Naive thymus-derived CD4-positive, alpha-beta T cell (primary cell): Measurements from ENCODE around the gene MRPL18. TPM values are rescaled to one million over a fixed set of nuclear protein-coding genes. Genes with fewer than 3 reads are reported as not detected.

Experiments used
- ATAC-seq: fragments of 150-1000 bp; cut with Tn5 transposase; 2 replicates; pipeline ENCODE4 v1.10.0; 2021; ENCODE audit warnings: mild to moderate bottlenecking, moderate library complexity
- CTCF ChIA-PET: fragments of 350-600 bp; sonication (Branson Sonifier 250); formaldehyde crosslinking; loops from one replicate; lab custom pipeline; 2021; ENCODE audit warnings: antibody characterized with exemption; lab: Charles Lee
- POLR2A ChIA-PET: fragments of 350-600 bp; sonication (Branson Sonifier 250); formaldehyde crosslinking; loops from one replicate; lab custom pipeline; 2021; ENCODE audit warnings: antibody characterized with exemption, inconsistent platforms; lab: Charles Lee
- DNase-seq, 9 donors: peaks; one replicate each; pipeline versions ENCODE4 v3.0.0 to v3.0.0-alpha.2; 2020 to 2022; ENCODE audit warnings: mixed read lengths in 1 of 9
- H3K27ac ChIP-seq: one replicate; pipeline ENCODE4 v1.7.0; 2013; ENCODE audit warnings: mild to moderate bottlenecking, low read depth, low read length, moderate library complexity
- H3K27me3 ChIP-seq, 2 donors: one replicate each; pipeline ENCODE4 v1.7.0; 2013; ENCODE audit warnings: low read length in 2 of 2, mild to moderate bottlenecking in 2 of 2, moderate library complexity in 2 of 2; ENCODE audit not compliant: control insufficient read depth in 2 of 2, insufficient read depth in 2 of 2
- H3K36me3 ChIP-seq, 3 experiments: 1 replicate in 2 of 3; 2 replicates in 1 of 3; pipeline ENCODE4 v1.7.0; 2013; ENCODE audit warnings: low read length in 3 of 3, mild to moderate bottlenecking in 3 of 3, moderate library complexity in 1 of 3; ENCODE audit not compliant: insufficient read depth in 3 of 3, control insufficient read depth in 2 of 3
- H3K4me1 ChIP-seq, 2 donors: one replicate each; pipeline ENCODE4 v1.7.0; 2013; ENCODE audit warnings: low read length in 2 of 2, mild to moderate bottlenecking in 2 of 2, moderate library complexity in 1 of 2; ENCODE audit not compliant: control insufficient read depth in 2 of 2, insufficient read depth in 2 of 2
- H3K4me3 ChIP-seq: 2 replicates; pipeline ENCODE4 v1.7.0; 2013; ENCODE audit warnings: mild to moderate bottlenecking, low read length
- H3K9me3 ChIP-seq, 3 experiments: 1 replicate in 2 of 3; 2 replicates in 1 of 3; pipeline ENCODE4 v1.7.0; 2013; ENCODE audit warnings: low read length in 3 of 3; ENCODE audit not compliant: control insufficient read depth in 2 of 3
- H3K27ac Mint-ChIP-seq, 9 donors: one replicate each; pipeline ENCODE4 v1.8.0; 2020 to 2022; ENCODE audit warnings: mixed read lengths in 9 of 9, mild to moderate bottlenecking in 8 of 9, moderate library complexity in 5 of 9, inconsistent platforms in 2 of 9
- H3K27me3 Mint-ChIP-seq, 5 donors: one replicate each; pipeline ENCODE4 v1.8.0; 2021 to 2022; ENCODE audit warnings: mixed read lengths in 5 of 5, mild to moderate bottlenecking in 1 of 5
- H3K36me3 Mint-ChIP-seq, 5 donors: one replicate each; pipeline ENCODE4 v1.8.0; 2020 to 2022; ENCODE audit warnings: mixed read lengths in 5 of 5, mild to moderate bottlenecking in 3 of 5, inconsistent platforms in 1 of 5
- H3K4me1 Mint-ChIP-seq, 7 donors: one replicate each; pipeline ENCODE4 v1.8.0; 2020 to 2022; ENCODE audit warnings: mixed read lengths in 7 of 7, mild to moderate bottlenecking in 3 of 7, inconsistent platforms in 1 of 7
- H3K4me3 Mint-ChIP-seq, 10 donors: one replicate each; pipeline ENCODE4 v1.8.0; 2020 to 2022; ENCODE audit warnings: mild to moderate bottlenecking in 10 of 10, mixed read lengths in 10 of 10, moderate library complexity in 6 of 10, inconsistent platforms in 2 of 10
- H3K9me3 Mint-ChIP-seq, 11 donors: one replicate each; pipeline ENCODE4 v1.8.0; 2020 to 2022; ENCODE audit warnings: mixed read lengths in 11 of 11, mild to moderate bottlenecking in 4 of 11, inconsistent platforms in 1 of 11, moderate library complexity in 1 of 11
- intact Hi-C, 2 donors: fragments of 100-400 bp; cut with micrococcal nuclease; formaldehyde crosslinking; loops; one replicate each; pipeline ENCODE4 v1.15.1; 2023
- polyA plus RNA-seq, 2 donors: library from polyadenylated mRNA; unstranded; fragments of 300-500 nt; fragmentation: Illumina TruSeq; gene quantifications; one replicate each; pipeline ENCODE4 v1.2.3, GENCODE V29; 2021
- total RNA-seq, 6 experiments: library from RNA in 5 of 6; stranded (reverse) in 5 of 6; gene quantifications; 1 replicate in 5 of 6; 2 replicates in 1 of 6; pipeline ENCODE4 v1.2.3 and lab custom pipeline; 2021 to 2026

Gene MRPL18
- total and polyA plus RNA-seq, 7 experiments from 2014 or later: 18.8 to 122 (median 39.8) TPM

GRCh38 chr6:159831373-159831679, 41.1 kb downstream of the MRPL18 start:
- CTCF ChIA-PET: no interaction called here

GRCh38 chr6:159832946-159833345, 42.7 kb downstream of the MRPL18 start:
- Mint-ChIP-seq H3K27me3 (peaks cover 0 to 16% (median 0%) of the 10 kb centered on the region in 5 donors), H3K4me1 (peaks cover 9 to 53% (median 38%) of the 10 kb centered on the region in 7 donors), H3K4me3 (peak overlapping the region in 4 of 10 donors; percentile 9 to 47 (median 27)), H3K36me3 (peaks cover 0 to under 1% (median 0%) of the 10 kb centered on the region in 5 donors), H3K27ac (peak overlapping the region in 7 of 9 donors; percentile 51 to 82 (median 67)), H3K9me3 (no peaks in the 10 kb centered on the region)
- Histone ChIP-seq H3K27ac (no peak overlapping the region), H3K27me3 (no peaks in the 10 kb centered on the region), H3K4me1 (peaks cover 0 to 33% of the 10 kb centered on the region in 2 donors), H3K36me3 (no peaks in the 10 kb centered on the region), H3K4me3 (no peak overlapping the region), H3K9me3 (no peaks in the 10 kb centered on the region)
- ATAC-seq (no peak), DNase-seq (peak in 4 of 9 donors; percentile 18 to 34 (median 22))
- ChIA-PET CTCF (interaction anchor here (0.6 to 1.1 kb wide), 2 partner anchors 8 to 1522 kb away, joined by 3 read pairs; no protein-coding TSS in a partner anchor), POLR2A (interaction anchor here (0.9 to 2.3 kb wide), 2 partner anchors 12 to 169 kb away, joined by 3 to 8 read pairs; no protein-coding TSS in a partner anchor)
- intact Hi-C loops: no loop called here

More at GRCh38 chr6:159831373-159831679, 41.1 kb downstream of the MRPL18 start:
- no peak overlapping the region for H3K4me3 Mint-ChIP-seq
- peaks cover 0 to 1% (median 0%) of the 10 kb centered on the region in 5 donors for H3K36me3 Mint-ChIP-seq
- POLR2A ChIA-PET: no interaction called here
- no peak for ATAC-seq
- Histone ChIP-seq H3K36me3 (no peaks in the 10 kb centered on the region), H3K4me1 (peaks cover 0 to 33% of the 10 kb centered on the region in 2 donors), H3K27me3 (no peaks in the 10 kb centered on the region), H3K4me3 (no peak overlapping the region), H3K9me3 (no peaks in the 10 kb centered on the region), H3K27ac (no peak overlapping the region)
- peaks cover 0 to 13% (median 0%) of the 10 kb centered on the region in 5 donors for H3K27me3 Mint-ChIP-seq
- intact Hi-C loops: no loop called here
- DNase-seq: no peak
- peak overlapping the region in 3 of 9 donors; percentile 8 to 20 (median 10) for H3K27ac Mint-ChIP-seq
- H3K9me3 Mint-ChIP-seq: peaks cover 0 to 2% (median 0%) of the 10 kb centered on the region in 11 donors
- H3K4me1 Mint-ChIP-seq: peaks cover 9 to 53% (median 38%) of the 10 kb centered on the region in 7 donors

GRCh38 chr6:159833556-159833955, 43.3 kb downstream of the MRPL18 start:
- Histone ChIP-seq H3K4me1 (peaks cover 0 to 33% of the 10 kb centered on the region in 2 donors), H3K4me3 (no peak overlapping the region), H3K27ac (no peak overlapping the region), H3K27me3 (no peaks in the 10 kb centered on the region), H3K9me3 (no peaks in the 10 kb centered on the region), H3K36me3 (no peaks in the 10 kb centered on the region)
- H3K27ac Mint-ChIP-seq: peak overlapping the region in 7 of 9 donors; percentile 51 to 80 (median 71)
- peaks cover 0 to 17% (median 0%) of the 10 kb centered on the region in 5 donors for H3K27me3 Mint-ChIP-seq
- intact Hi-C loops: no loop called here
- peaks cover 9 to 53% (median 38%) of the 10 kb centered on the region in 7 donors for H3K4me1 Mint-ChIP-seq
- CTCF ChIA-PET: interaction anchor here (0.6 to 1.1 kb wide), 2 partner anchors 9 to 1522 kb away, joined by 3 read pairs; no protein-coding TSS in a partner anchor
- POLR2A ChIA-PET: interaction anchor here (0.8 to 2.7 kb wide), 6 partner anchors 12 to 168 kb away, joined by 3 to 13 read pairs (median 4); partner anchors contain the start of genes MRPL18 and TCP1
- DNase-seq: no peak
- H3K9me3 Mint-ChIP-seq: no peaks in the 10 kb centered on the region
- no peak for ATAC-seq
- H3K4me3 Mint-ChIP-seq: peak overlapping the region in 2 of 10 donors; percentile 25 to 47
- H3K36me3 Mint-ChIP-seq: no peaks in the 10 kb centered on the region

- Histone ChIP-seq H3K9me3 (no peaks in the 10 kb centered on the region), H3K27me3 (no peaks in the 10 kb centered on the region), H3K4me1 (peaks cover 0 to 33% of the 10 kb centered on the region in 2 donors), H3K27ac (no peak overlapping the region), H3K36me3 (no peaks in the 10 kb centered on the region), H3K4me3 (no peak overlapping the region)
- POLR2A ChIA-PET: interaction anchor here (0.5 to 2.7 kb wide), 7 partner anchors 12 to 167 kb away, joined by 3 to 13 read pairs (median 4); partner anchors contain the start of genes MRPL18 and TCP1
- intact Hi-C loops: no loop called here
- ATAC-seq: no peak
- Mint-ChIP-seq H3K27ac (peak overlapping the region in 7 of 9 donors; percentile 50 to 80 (median 65)), H3K9me3 (no peaks in the 10 kb centered on the region), H3K27me3 (peaks cover 0 to 19% (median 0%) of the 10 kb centered on the region in 5 donors), H3K36me3 (no peaks in the 10 kb centered on the region), H3K4me3 (peak overlapping the region in 6 of 10 donors; percentile 25 to 58 (median 44)), H3K4me1 (peaks cover 9 to 53% (median 38%) of the 10 kb centered on the region in 7 donors)
- peak in 4 of 9 donors; percentile 24 to 33 (median 31) for DNase-seq
- CTCF ChIA-PET: interaction anchor here (0.7 to 1.1 kb wide), 3 partner anchors 10 to 1290 kb away, joined by 3 read pairs; no protein-coding TSS in a partner anchor
These were observed 43.8 kb downstream of the MRPL18 start for GRCh38 chr6:159833997-159834603.

GRCh38 chr6:159836718-159837490, 46.6 kb downstream of the MRPL18 start:
- DNase-seq: no peak
- H3K4me1 Mint-ChIP-seq: peaks cover 4 to 36% (median 30%) of the 10 kb centered on the region in 7 donors
- Histone ChIP-seq H3K36me3 (no peaks in the 10 kb centered on the region), H3K27ac (no peak overlapping the region), H3K27me3 (no peaks in the 10 kb centered on the region), H3K9me3 (no peaks in the 10 kb centered on the region), H3K4me3 (no peak overlapping the region), H3K4me1 (peaks cover 0 to 30% of the 10 kb centered on the region in 2 donors)
- intact Hi-C loops: no loop called here
- CTCF ChIA-PET: no interaction called here
- H3K36me3 Mint-ChIP-seq: no peaks in the 10 kb centered on the region
- no peak overlapping the region for H3K4me3 Mint-ChIP-seq
- POLR2A ChIA-PET: interaction anchor here (0.7 kb wide), 1 partner anchor 90 kb away, joined by 3 read pairs; no protein-coding TSS in a partner anchor
- peaks cover 0 to 13% (median 0%) of the 10 kb centered on the region in 5 donors for H3K27me3 Mint-ChIP-seq
- H3K27ac Mint-ChIP-seq: peak overlapping the region in 1 of 9 donors; percentile 32
- H3K9me3 Mint-ChIP-seq: no peaks in the 10 kb centered on the region
- ATAC-seq: no peak

- Mint-ChIP-seq H3K27ac (no peak overlapping the region), H3K27me3 (peaks cover 0 to 13% (median 0%) of the 10 kb centered on the region in 5 donors), H3K36me3 (no peaks in the 10 kb centered on the region), H3K4me1 (peaks cover 4 to 37% (median 30%) of the 10 kb centered on the region in 7 donors), H3K9me3 (no peaks in the 10 kb centered on the region), H3K4me3 (no peak overlapping the region)
- H3K27ac ChIP-seq: no peak overlapping the region
- H3K36me3 ChIP-seq: no peaks in the 10 kb centered on the region
- no peak for DNase-seq
- ATAC-seq: no peak
- H3K4me1 ChIP-seq: peaks cover 0 to 30% of the 10 kb centered on the region in 2 donors
- no peak overlapping the region for H3K4me3 ChIP-seq
- H3K9me3 ChIP-seq: no peaks in the 10 kb centered on the region
- H3K27me3 ChIP-seq: no peaks in the 10 kb centered on the region
- ChIA-PET POLR2A (no interaction called here), CTCF (interaction anchor here (0.7 kb wide), 1 partner anchor 16 kb away, joined by 3 read pairs; no protein-coding TSS in a partner anchor)
- intact Hi-C loops: no loop called here
These were observed 47.2 kb downstream of the MRPL18 start for GRCh38 chr6:159837511-159837910.
